Measurements from ENCODE around the gene PCDHGB6.
"Not testable (repeated sequence)": the region's sequence is repeated elsewhere in the genome, so short reads cannot be mapped to it uniquely, and the experiment has no call there.

The PCDHGB6 gene

GRCh38 chr5:141407790-141408505 lies at the start of gene PCDHGB6:
TSS of gene PCDHGB6 (plus strand) at chr5:141408021. CDS start at chr5:141408203, 182 bp downstream.
- DNase-seq: not testable (repeated sequence)

DNA sequence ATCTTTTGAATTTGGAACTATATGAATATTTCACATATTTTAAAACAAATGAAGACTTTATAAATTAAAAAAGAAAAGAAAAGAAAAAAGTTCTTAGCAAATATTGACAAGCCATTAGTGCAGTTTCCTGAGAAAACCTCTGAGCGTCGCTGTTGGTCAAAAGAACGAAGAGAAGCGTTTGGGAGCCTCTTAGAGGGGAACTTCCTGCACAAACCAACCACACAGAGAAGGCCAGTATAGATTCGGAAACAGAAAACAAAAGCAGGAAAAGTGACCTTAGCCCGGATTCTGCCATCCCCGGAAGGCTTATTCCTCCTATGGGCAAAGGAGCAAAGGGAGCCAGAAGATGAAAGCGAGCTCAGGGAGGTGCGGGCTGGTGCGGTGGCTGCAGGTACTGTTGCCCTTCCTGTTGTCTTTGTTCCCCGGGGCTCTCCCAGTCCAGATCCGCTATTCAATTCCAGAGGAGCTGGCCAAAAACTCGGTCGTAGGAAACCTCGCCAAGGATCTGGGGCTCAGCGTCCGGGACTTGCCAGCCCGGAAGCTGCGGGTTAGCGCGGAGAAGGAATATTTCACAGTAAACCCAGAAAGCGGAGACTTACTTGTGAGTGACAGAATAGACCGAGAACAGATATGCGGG lies 47.9 kb upstream of the PCDHGB6 start, which contains the start of gene PCDHGB2:
TSS of gene PCDHGB2 (plus strand) at position 205 of the 637 bp plus-strand sequence. CDS start at position 347, 142 bp downstream.
- no peak for DNase-seq

GRCh38 chr5:141360685-141361084 lies 47.1 kb upstream of the PCDHGB6 start:
- no peak for DNase-seq

- no peak for DNase-seq
Measured at GRCh38 chr5:141362719-141363118, 45.1 kb upstream of the PCDHGB6 start.

GRCh38 chr5:141363952-141364660 lies 43.7 kb upstream of the PCDHGB6 start, which contains the start of gene PCDHGA5:
TSS of gene PCDHGA5 (plus strand) at chr5:141364162. CDS start at chr5:141364331, 169 bp downstream.
- no peak for DNase-seq

GRCh38 chr5:141366016-141366896 lies 41.6 kb upstream of the PCDHGB6 start:
- DNase-seq: no peak

- no peak for DNase-seq
Measured at GRCh38 chr5:141369994-141370848, 37.6 kb upstream of the PCDHGB6 start, which contains the start of gene PCDHGB3. TSS of gene PCDHGB3 (plus strand) at chr5:141370242. CDS start at chr5:141370395, 153 bp downstream.

DNA sequence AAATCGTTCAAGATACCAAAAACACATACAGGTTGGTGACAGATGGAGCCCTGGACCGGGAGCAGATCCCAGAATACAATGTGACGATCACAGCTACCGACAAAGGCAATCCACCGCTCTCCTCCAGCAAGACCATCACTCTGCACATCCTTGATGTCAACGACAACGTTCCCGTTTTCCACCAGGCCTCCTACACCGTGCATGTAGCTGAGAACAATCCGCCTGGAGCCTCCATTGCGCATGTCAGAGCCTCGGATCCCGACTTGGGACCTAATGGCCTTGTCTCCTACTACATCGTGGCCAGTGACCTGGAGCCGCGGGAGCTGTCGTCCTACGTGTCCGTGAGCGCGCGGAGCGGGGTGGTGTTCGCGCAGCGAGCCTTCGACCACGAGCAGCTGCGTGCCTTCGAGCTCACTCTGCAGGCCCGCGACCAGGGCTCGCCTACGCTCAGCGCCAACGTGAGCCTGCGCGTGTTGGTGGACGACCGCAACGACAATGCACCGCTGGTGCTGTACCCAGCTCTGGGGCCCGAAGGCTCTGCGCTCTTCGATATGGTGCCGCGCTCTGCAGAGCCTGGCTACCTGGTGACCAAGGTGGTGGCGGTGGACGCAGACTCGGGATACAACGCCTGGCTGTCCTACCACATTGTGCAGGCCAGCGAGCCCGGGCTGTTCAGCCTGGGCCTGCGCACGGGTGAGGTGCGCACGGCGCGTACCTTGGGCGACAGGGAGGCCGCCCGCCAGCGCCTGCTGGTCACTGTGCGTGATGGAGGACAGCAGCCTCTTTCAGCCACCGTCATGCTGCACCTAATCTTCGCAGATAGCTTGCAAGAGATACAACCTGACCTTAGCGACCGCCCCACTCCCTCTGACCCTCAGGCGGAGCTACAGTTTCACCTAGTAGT lies 36.0 kb upstream of the PCDHGB6 start:
- no peak for DNase-seq

GRCh38 chr5:141373673-141374317 lies 34.0 kb upstream of the PCDHGB6 start, which contains the start of gene PCDHGA6:
TSS of gene PCDHGA6 (plus strand) at chr5:141373891. CDS start at chr5:141374084, 193 bp downstream.
- no peak for DNase-seq

- DNase-seq: no peak
Measured at GRCh38 chr5:141374627-141375026, 33.2 kb upstream of the PCDHGB6 start.

DNA sequence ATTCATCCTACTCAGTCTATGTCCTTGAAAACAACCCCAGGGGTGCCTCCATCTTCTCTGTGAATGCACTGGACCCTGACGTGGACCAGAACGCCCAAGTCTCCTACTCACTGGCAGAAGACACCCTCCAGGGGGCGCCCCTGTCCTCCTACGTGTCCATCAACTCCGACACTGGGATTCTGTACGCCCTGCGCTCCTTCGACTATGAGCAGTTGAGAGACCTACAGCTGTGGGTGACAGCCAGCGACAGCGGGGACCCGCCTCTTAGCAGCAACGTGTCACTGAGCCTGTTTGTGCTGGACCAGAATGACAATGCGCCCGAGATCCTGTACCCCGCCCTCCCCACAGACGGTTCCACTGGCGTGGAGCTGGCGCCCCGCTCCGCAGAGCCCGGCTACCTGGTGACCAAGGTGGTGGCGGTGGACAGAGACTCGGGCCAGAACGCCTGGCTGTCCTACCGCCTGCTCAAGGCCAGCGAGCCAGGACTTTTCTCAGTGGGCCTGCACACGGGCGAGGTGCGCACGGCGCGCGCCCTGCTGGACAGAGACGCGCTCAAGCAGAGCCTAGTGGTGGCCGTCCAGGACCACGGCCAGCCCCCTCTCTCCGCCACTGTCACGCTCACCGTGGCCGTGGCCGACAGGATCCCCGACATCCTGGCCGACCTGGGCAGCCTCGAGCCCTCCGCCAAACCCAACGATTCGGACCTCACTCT lies 32.2 kb upstream of the PCDHGB6 start:
- not testable (repeated sequence) for DNase-seq

DNA sequence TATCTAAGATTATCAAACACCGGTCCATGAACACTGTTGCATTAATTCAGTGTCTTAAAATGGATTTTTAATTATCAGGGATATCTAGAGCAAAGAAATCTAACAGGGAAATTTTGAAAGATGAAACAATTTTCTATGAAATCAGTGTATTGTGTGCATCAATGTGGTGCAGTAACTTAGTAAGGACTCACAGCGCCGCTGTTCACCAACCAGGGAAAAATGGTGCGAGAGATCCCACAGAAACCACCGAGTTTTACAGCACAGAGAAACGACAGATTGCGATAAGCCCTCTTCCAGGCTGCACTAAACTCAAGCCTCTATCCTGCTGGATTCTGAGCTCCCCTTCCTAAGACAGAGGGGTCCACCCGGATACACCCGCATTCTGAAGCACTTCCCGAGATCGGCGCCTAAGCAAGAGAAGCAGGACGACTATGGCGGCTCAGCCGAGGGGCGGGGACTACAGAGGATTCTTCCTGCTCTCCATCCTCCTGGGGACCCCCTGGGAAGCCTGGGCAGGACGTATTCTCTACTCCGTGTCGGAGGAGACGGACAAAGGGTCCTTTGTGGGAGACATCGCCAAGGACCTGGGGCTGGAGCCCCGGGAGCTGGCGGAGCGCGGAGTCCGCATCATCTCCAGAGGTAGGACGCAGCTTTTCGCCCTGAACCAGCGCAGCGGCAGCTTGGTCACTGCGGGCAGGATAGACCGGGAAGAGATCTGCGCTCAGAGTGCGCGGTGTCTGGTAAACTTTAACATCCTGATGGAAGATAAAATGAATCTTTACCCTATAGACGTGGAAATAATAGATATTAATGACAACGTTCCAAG lies 25.1 kb upstream of the PCDHGB6 start, which contains the start of gene PCDHGA7:
TSS of gene PCDHGA7 (plus strand) at position 274 of the 826 bp plus-strand sequence. CDS start at position 432, 158 bp downstream.
- no peak for DNase-seq

- no peak for DNase-seq
Measured at GRCh38 chr5:141383345-141383744, 24.5 kb upstream of the PCDHGB6 start.

DNA sequence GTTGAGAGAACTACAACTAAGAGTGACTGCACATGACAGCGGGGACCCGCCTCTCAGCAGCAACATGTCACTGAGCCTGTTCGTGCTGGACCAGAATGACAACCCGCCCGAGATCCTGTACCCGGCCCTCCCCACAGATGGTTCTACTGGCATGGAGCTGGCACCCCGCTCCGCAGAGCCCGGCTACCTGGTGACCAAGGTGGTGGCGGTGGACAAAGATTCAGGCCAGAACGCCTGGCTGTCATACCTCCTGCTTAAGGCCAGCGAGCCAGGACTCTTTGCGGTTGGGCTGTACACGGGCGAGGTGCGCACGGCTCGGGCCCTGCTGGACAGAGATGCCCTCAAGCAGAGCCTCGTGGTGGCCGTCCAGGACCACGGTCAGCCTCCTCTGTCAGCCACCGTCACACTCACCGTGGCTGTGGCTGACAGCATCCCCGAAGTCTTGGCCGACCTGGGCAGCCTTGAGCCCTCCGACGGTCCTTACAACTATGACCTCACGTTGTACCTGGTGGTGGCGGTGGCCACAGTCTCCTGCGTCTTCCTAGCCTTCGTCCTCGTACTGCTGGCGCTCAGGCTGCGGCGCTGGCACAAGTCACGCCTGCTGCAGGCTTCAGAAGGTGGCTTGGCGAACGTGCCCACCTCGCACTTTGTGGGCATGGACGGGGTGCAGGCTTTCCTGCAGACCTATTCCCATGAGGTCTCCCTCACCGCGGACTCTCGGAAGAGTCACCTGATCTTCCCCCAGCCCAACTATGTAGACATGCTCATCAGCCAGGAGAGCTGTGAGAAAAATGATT lies 23.2 kb upstream of the PCDHGB6 start:
- no peak for DNase-seq

GRCh38 chr5:141387557-141388311 lies 20.1 kb upstream of the PCDHGB6 start, which contains the start of gene PCDHGB4:
TSS of gene PCDHGB4 (plus strand) at chr5:141387698. CDS start at chr5:141387885, 187 bp downstream.
- not testable (repeated sequence) for DNase-seq

GRCh38 chr5:141388661-141389060 lies 19.2 kb upstream of the PCDHGB6 start:
- DNase-seq: no peak

All from NCI-H1417 treated with DMSO at 0.1 percent for 48 hours (cell line).